Loucy (cell line): ENCODE data around the gene SLC12A2.

ENCODE experiments used
- H2AFZ ChIP-seq: fragments of 200-600 bp; sonication (generic); 2 replicates; pipeline ENCODE4 v1.6.0; 2016; ENCODE audit warnings: antibody characterized with exemption, mild to moderate bottlenecking, low read length, moderate library complexity
- H3F3A ChIP-seq: fragments of 200-600 bp; 2 replicates; pipeline ENCODE4 v1.6.0; 2016; ENCODE audit warnings: antibody characterized with exemption, low read depth, mild to moderate bottlenecking
- H3K27me3 ChIP-seq: fragments of 200-600 bp; sonication (generic); 2 replicates; pipeline ENCODE4 v1.6.1; 2014; ENCODE audit warnings: low read length, mild to moderate bottlenecking; ENCODE audit not compliant: insufficient read depth, poor library complexity, severe bottlenecking
- H3K36me3 ChIP-seq: fragments of 200-600 bp; sonication (generic); 2 replicates; pipeline ENCODE4 v1.6.1; 2016; ENCODE audit warnings: low read length; ENCODE audit not compliant: insufficient read depth
- H3K4me1 ChIP-seq: fragments of 200-600 bp; sonication (generic); 2 replicates; pipeline ENCODE4 v1.5.1; 2014; ENCODE audit warnings: low read length, mild to moderate bottlenecking; ENCODE audit not compliant: insufficient read depth, poor library complexity, severe bottlenecking
- H3K4me2 ChIP-seq: fragments of 200-600 bp; sonication (generic); 2 replicates; pipeline ENCODE4 v1.6.0; 2014; ENCODE audit warnings: antibody characterized with exemption, low read length, low read depth, mild to moderate bottlenecking; ENCODE audit not compliant: poor library complexity, severe bottlenecking
- H3K4me3 ChIP-seq: fragments of 200-600 bp; sonication (generic); 2 replicates; pipeline ENCODE4 v1.5.1; 2014; ENCODE audit warnings: low read length, mild to moderate bottlenecking, mixed read lengths; ENCODE audit not compliant: poor library complexity, severe bottlenecking
- H3K79me2 ChIP-seq: fragments of 200-600 bp; sonication (generic); 2 replicates; pipeline ENCODE4 v1.6.1; 2014; ENCODE audit warnings: low read length; ENCODE audit not compliant: insufficient read depth
- H3K9ac ChIP-seq: fragments of 200-600 bp; sonication (generic); 2 replicates; pipeline ENCODE4 v1.6.0; 2014; ENCODE audit warnings: mild to moderate bottlenecking, low read depth, low read length, moderate library complexity; ENCODE audit not compliant: poor library complexity, severe bottlenecking
- H3K9me2 ChIP-seq: fragments of 200-600 bp; sonication (generic); replicated peaks from 2 replicates; pipeline ENCODE4 v1.6.1; 2016; ENCODE audit warnings: low read depth, low read length, mixed read lengths
- H3K9me3 ChIP-seq: fragments of 200-600 bp; sonication (generic); 2 replicates; pipeline ENCODE4 v1.6.1; 2014; ENCODE audit warnings: mild to moderate bottlenecking, antibody characterized with exemption, low read length, low read depth; ENCODE audit not compliant: insufficient read depth
- H4K20me1 ChIP-seq: fragments of 200-600 bp; sonication (generic); 2 replicates; pipeline ENCODE4 v1.6.0; 2014; ENCODE audit warnings: antibody characterized with exemption, low read length, mild to moderate bottlenecking; ENCODE audit not compliant: insufficient read depth, poor library complexity, severe bottlenecking
- CTCF ChIP-seq: fragments of 200-600 bp; sonication (generic); conservative IDR thresholded peaks from 2 replicates; pipeline ENCODE4 v1.5.1; 2014; ENCODE audit warnings: mild to moderate bottlenecking, antibody characterized with exemption, low read length
- EZH2phosphoT487 ChIP-seq: fragments of 200-600 bp; IDR thresholded peaks from 2 replicates; pipeline ENCODE4 v1.6.1; 2018; ENCODE audit warnings: antibody characterized with exemption, mild to moderate bottlenecking, moderate library complexity, borderline replicate concordance

Gene SLC12A2

GRCh38 chr5:128202320-128202719 lies 118.8 kb downstream of the SLC12A2 start:
- Histone ChIP-seq H3K27me3 (no peaks in the 10 kb centered on the region), H3K4me1 (no peaks in the 10 kb centered on the region), H4K20me1 (no peaks in the 10 kb centered on the region), H3K9me2 (no peaks in the 10 kb centered on the region), H3K4me2 (no peak overlapping the region), H3F3A (no peaks in the 10 kb centered on the region), H3K36me3 (no peaks in the 10 kb centered on the region), H3K9me3 (no peaks in the 10 kb centered on the region), H3K9ac (no peak overlapping the region), H3K79me2 (no peaks in the 10 kb centered on the region), H2AFZ (no peak overlapping the region), H3K4me3 (no peak overlapping the region)
- TF ChIP-seq CTCF (no peak), EZH2phosphoT487 (no peak)

- H3K79me2 ChIP-seq, result no peaks in the 10 kb centered on the region
- H3K27me3 ChIP-seq, result no peaks in the 10 kb centered on the region
- no peak overlapping the region for H3K9ac ChIP-seq
- no peaks in the 10 kb centered on the region for H3K36me3 ChIP-seq
- no peaks in the 10 kb centered on the region for H3F3A ChIP-seq
- H3K4me2 ChIP-seq, result no peak overlapping the region
- TF ChIP-seq CTCF, result no peak
- no peak for TF ChIP-seq EZH2phosphoT487
- H3K4me1 ChIP-seq, result no peaks in the 10 kb centered on the region
- H2AFZ ChIP-seq, result no peak overlapping the region
- H3K9me3 ChIP-seq, result no peaks in the 10 kb centered on the region
- no peak overlapping the region for H3K4me3 ChIP-seq
- no peaks in the 10 kb centered on the region for H4K20me1 ChIP-seq
- no peaks in the 10 kb centered on the region for H3K9me2 ChIP-seq
Measured at GRCh38 chr5:128208436-128208835, 124.9 kb downstream of the SLC12A2 start.

GRCh38 chr5:128212191-128212806 lies 128.7 kb downstream of the SLC12A2 start:
- H3K36me3 ChIP-seq, result no peaks in the 10 kb centered on the region
- H3K27me3 ChIP-seq, result no peaks in the 10 kb centered on the region
- no peaks in the 10 kb centered on the region for H3K9me2 ChIP-seq
- H4K20me1 ChIP-seq, result no peaks in the 10 kb centered on the region
- H3K4me2 ChIP-seq, result no peak overlapping the region
- no peak overlapping the region for H3K9ac ChIP-seq
- no peaks in the 10 kb centered on the region for H3K4me1 ChIP-seq
- no peak overlapping the region for H2AFZ ChIP-seq
- no peaks in the 10 kb centered on the region for H3K9me3 ChIP-seq
- no peak overlapping the region for H3K4me3 ChIP-seq
- no peaks in the 10 kb centered on the region for H3F3A ChIP-seq
- TF ChIP-seq CTCF (no peak), EZH2phosphoT487 (no peak)
- no peaks in the 10 kb centered on the region for H3K79me2 ChIP-seq
